SK-N-SH treated with all-trans-retinoic acid at 6 μM for 48 hours (cell line): ENCODE measurements around the gene ACTN1.

Experiments
- ATAC-seq: fragments of 200-7000 bp; cut with Tn5 transposase; 3 replicates; pipeline ENCODE4 v1.9.1; 2020; ENCODE audit warnings: mild to moderate bottlenecking, moderate library complexity
- ARNTL ChIP-seq: fragments of 450-650 bp; formaldehyde crosslinking; IDR thresholded peaks from 2 replicates; pipeline ENCODE4 v1.5.0; 2020; ENCODE audit warnings: low read depth, mild to moderate bottlenecking, moderate library complexity, borderline replicate concordance
- BACH2 ChIP-seq: fragments of 250-450 bp; sonication (Bioruptor Pico); IDR thresholded peaks from 2 replicates; pipeline ENCODE4 v1.9.0; 2021; ENCODE audit warnings: mild to moderate bottlenecking, borderline replicate concordance
- CSDC2 ChIP-seq: fragments of 250-450 bp; sonication (Bioruptor Pico); IDR thresholded peaks from 2 replicates; pipeline ENCODE4 v1.5.0; 2020; ENCODE audit warnings: mild to moderate bottlenecking, moderate library complexity
- ESRRG ChIP-seq: fragments of 250-450 bp; sonication (Bioruptor Pico); IDR thresholded peaks from 2 replicates; pipeline ENCODE4 v1.6.1; 2021; ENCODE audit warnings: mild to moderate bottlenecking
- GLIS3 ChIP-seq: fragments of 250-450 bp; sonication (Bioruptor Pico); IDR thresholded peaks from 2 replicates; pipeline ENCODE4 v1.5.0; 2020; ENCODE audit warnings: mild to moderate bottlenecking, moderate library complexity
- ISL1 ChIP-seq: fragments of 250-450 bp; sonication (Bioruptor Pico); IDR thresholded peaks from 2 replicates; pipeline ENCODE4 v2.1.2; 2022; ENCODE audit warnings: mild to moderate bottlenecking, moderate library complexity
- OSR1 ChIP-seq: fragments of 250-450 bp; sonication (Bioruptor Pico); IDR thresholded peaks from 2 replicates; pipeline ENCODE4 v1.8.0; 2022; ENCODE audit warnings: moderate library complexity, mild to moderate bottlenecking, inconsistent platforms
- POU6F1 ChIP-seq: fragments of 250-450 bp; sonication (Bioruptor Pico); IDR thresholded peaks from 2 replicates; pipeline ENCODE4 v1.8.0; 2021; ENCODE audit warnings: low read depth, mild to moderate bottlenecking, moderate library complexity, borderline replicate concordance
- PPARA ChIP-seq: fragments of 250-450 bp; sonication (Bioruptor Pico); IDR thresholded peaks from 2 replicates; pipeline ENCODE4 v1.5.0; 2020; ENCODE audit warnings: mild to moderate bottlenecking, borderline replicate concordance
- RARB ChIP-seq: fragments of 250-450 bp; sonication (Bioruptor Pico); IDR thresholded peaks from 2 replicates; pipeline ENCODE4 v1.8.0; 2021; ENCODE audit warnings: mild to moderate bottlenecking, moderate library complexity
- SNAI2 ChIP-seq: fragments of 250-450 bp; sonication (Bioruptor Pico); IDR thresholded peaks from 2 replicates; pipeline ENCODE4 v1.5.0; 2020; ENCODE audit warnings: mild to moderate bottlenecking, moderate library complexity
- TCF4 ChIP-seq: fragments of 250-450 bp; sonication (Bioruptor Pico); IDR thresholded peaks from 2 replicates; pipeline ENCODE4 v1.8.0; 2021; ENCODE audit warnings: mild to moderate bottlenecking, moderate library complexity, borderline replicate concordance
- TOX ChIP-seq: fragments of 250-450 bp; sonication (Bioruptor Pico); IDR thresholded peaks from 2 replicates; pipeline ENCODE4 v1.8.0; 2021; ENCODE audit warnings: mild to moderate bottlenecking, moderate library complexity, borderline replicate concordance
- ZC3H10 ChIP-seq: fragments of 250-450 bp; sonication (Bioruptor Pico); IDR thresholded peaks from 2 replicates; pipeline ENCODE4 v1.5.1; 2021; ENCODE audit warnings: mild to moderate bottlenecking, moderate library complexity
- ZFP3 ChIP-seq: fragments of 250-450 bp; sonication (Bioruptor Pico); IDR thresholded peaks from 2 replicates; pipeline ENCODE4 v1.5.0; 2020; ENCODE audit warnings: mild to moderate bottlenecking, moderate library complexity
- ZNF565 ChIP-seq: fragments of 450-650 bp; formaldehyde crosslinking; conservative IDR thresholded peaks from 2 replicates; pipeline ENCODE4 v1.5.0; 2020; ENCODE audit warnings: low read depth, mild to moderate bottlenecking, moderate library complexity
- ZNF70 ChIP-seq: fragments of 450-650 bp; formaldehyde crosslinking; IDR thresholded peaks from 2 replicates; pipeline ENCODE4 v1.5.0; 2020; ENCODE audit warnings: mild to moderate bottlenecking, moderate library complexity
- ZNF8 ChIP-seq: fragments of 450-650 bp; formaldehyde crosslinking; IDR thresholded peaks from 2 replicates; pipeline ENCODE4 v1.5.0; 2020; ENCODE audit warnings: mild to moderate bottlenecking, moderate library complexity
- TF ChIP-seq, protein P1 (sequence below): fragments of 250-450 bp; sonication (Bioruptor Pico); IDR thresholded peaks from 2 replicates; pipeline ENCODE4 v1.8.0; 2020; ENCODE audit warnings: mild to moderate bottlenecking, moderate library complexity, borderline replicate concordance
- TF ChIP-seq, protein P2 (sequence below): fragments of 250-450 bp; sonication (Bioruptor Pico); IDR thresholded peaks from 2 replicates; pipeline ENCODE4 v1.5.1; 2021; ENCODE audit warnings: mild to moderate bottlenecking, moderate library complexity
- TF ChIP-seq, protein P3 (sequence below): fragments of 250-450 bp; sonication (Bioruptor Pico); IDR thresholded peaks from 2 replicates; pipeline ENCODE4 v1.5.1; 2020; ENCODE audit warnings: low read depth, mild to moderate bottlenecking, moderate library complexity
- TF ChIP-seq, protein P4 (sequence below): fragments of 250-450 bp; sonication (Bioruptor Pico); IDR thresholded peaks from 2 replicates; pipeline ENCODE4 v1.5.0; 2020; ENCODE audit warnings: mild to moderate bottlenecking, moderate library complexity

Gene ACTN1

DNA sequence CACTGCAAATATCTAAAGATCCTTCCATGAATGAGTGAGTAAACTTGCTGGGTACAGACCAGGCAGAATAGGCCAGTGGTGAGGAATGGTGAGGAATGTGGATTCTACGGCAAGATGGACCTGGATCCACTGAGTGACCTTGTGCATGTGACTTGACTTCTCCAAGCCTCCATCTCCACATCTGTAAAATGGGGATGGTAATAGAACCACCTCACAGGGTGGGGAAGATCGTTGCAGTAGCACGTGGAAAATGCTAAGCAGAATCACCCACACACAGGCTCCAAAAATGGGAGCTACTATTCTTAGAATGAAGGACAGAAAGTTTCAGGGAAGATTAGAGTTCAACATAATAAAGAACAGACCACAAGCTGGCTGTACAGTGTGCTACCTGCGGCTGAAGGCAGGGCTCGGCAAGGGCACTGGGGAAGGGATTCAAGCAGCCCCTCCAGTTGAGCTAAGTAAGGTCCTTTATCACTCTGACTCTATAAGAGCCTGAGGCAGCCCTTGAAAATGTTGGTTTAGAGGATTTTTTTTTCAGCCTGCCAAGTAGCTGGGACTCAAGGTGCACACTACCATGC, 47.5 kb downstream of the ACTN1 start:
- no peak for ATAC-seq
- TF ChIP-seq RARB (CRISPR knock-in tag) (no peak), ZFP3 (CRISPR knock-in tag) (no peak)
- TF ChIP-seq, protein P1, sequence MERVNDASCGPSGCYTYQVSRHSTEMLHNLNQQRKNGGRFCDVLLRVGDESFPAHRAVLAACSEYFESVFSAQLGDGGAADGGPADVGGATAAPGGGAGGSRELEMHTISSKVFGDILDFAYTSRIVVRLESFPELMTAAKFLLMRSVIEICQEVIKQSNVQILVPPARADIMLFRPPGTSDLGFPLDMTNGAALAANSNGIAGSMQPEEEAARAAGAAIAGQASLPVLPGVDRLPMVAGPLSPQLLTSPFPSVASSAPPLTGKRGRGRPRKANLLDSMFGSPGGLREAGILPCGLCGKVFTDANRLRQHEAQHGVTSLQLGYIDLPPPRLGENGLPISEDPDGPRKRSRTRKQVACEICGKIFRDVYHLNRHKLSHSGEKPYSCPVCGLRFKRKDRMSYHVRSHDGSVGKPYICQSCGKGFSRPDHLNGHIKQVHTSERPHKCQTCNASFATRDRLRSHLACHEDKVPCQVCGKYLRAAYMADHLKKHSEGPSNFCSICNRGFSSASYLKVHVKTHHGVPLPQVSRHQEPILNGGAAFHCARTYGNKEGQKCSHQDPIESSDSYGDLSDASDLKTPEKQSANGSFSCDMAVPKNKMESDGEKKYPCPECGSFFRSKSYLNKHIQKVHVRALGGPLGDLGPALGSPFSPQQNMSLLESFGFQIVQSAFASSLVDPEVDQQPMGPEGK (CRISPR knock-in tag): no peak

GRCh38 chr14:68931063-68931462, 48.0 kb downstream of the ACTN1 start:
- ATAC-seq: no peak
- no peak for TF ChIP-seq ESRRG (CRISPR knock-in tag)
- no peak for TF ChIP-seq CSDC2
- no peak for TF ChIP-seq TOX
- no peak for TF ChIP-seq ZNF8 (CRISPR knock-in tag)
- TF ChIP-seq GLIS3 (CRISPR knock-in tag): no peak
- TF ChIP-seq ZC3H10: no peak
- TF ChIP-seq, protein P2, sequence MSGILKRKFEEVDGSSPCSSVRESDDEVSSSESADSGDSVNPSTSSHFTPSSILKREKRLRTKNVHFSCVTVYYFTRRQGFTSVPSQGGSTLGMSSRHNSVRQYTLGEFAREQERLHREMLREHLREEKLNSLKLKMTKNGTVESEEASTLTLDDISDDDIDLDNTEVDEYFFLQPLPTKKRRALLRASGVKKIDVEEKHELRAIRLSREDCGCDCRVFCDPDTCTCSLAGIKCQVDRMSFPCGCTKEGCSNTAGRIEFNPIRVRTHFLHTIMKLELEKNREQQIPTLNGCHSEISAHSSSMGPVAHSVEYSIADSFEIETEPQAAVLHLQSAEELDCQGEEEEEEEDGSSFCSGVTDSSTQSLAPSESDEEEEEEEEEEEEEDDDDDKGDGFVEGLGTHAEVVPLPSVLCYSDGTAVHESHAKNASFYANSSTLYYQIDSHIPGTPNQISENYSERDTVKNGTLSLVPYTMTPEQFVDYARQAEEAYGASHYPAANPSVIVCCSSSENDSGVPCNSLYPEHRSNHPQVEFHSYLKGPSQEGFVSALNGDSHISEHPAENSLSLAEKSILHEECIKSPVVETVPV (CRISPR knock-in tag): no peak
- TF ChIP-seq SNAI2 (CRISPR knock-in tag): no peak
- TF ChIP-seq, protein P3, sequence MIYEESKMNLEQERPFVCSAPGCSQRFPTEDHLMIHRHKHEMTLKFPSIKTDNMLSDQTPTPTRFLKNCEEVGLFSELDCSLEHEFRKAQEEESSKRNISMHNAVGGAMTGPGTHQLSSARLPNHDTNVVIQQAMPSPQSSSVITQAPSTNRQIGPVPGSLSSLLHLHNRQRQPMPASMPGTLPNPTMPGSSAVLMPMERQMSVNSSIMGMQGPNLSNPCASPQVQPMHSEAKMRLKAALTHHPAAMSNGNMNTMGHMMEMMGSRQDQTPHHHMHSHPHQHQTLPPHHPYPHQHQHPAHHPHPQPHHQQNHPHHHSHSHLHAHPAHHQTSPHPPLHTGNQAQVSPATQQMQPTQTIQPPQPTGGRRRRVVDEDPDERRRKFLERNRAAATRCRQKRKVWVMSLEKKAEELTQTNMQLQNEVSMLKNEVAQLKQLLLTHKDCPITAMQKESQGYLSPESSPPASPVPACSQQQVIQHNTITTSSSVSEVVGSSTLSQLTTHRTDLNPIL (CRISPR knock-in tag): no peak
- no peak for TF ChIP-seq PPARA
- TF ChIP-seq ZNF70: no peak
- TF ChIP-seq, protein P1 (CRISPR knock-in tag): no peak
- TF ChIP-seq, protein P4, sequence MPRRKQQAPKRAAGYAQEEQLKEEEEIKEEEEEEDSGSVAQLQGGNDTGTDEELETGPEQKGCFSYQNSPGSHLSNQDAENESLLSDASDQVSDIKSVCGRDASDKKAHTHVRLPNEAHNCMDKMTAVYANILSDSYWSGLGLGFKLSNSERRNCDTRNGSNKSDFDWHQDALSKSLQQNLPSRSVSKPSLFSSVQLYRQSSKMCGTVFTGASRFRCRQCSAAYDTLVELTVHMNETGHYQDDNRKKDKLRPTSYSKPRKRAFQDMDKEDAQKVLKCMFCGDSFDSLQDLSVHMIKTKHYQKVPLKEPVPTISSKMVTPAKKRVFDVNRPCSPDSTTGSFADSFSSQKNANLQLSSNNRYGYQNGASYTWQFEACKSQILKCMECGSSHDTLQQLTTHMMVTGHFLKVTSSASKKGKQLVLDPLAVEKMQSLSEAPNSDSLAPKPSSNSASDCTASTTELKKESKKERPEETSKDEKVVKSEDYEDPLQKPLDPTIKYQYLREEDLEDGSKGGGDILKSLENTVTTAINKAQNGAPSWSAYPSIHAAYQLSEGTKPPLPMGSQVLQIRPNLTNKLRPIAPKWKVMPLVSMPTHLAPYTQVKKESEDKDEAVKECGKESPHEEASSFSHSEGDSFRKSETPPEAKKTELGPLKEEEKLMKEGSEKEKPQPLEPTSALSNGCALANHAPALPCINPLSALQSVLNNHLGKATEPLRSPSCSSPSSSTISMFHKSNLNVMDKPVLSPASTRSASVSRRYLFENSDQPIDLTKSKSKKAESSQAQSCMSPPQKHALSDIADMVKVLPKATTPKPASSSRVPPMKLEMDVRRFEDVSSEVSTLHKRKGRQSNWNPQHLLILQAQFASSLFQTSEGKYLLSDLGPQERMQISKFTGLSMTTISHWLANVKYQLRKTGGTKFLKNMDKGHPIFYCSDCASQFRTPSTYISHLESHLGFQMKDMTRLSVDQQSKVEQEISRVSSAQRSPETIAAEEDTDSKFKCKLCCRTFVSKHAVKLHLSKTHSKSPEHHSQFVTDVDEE: no peak

DNA sequence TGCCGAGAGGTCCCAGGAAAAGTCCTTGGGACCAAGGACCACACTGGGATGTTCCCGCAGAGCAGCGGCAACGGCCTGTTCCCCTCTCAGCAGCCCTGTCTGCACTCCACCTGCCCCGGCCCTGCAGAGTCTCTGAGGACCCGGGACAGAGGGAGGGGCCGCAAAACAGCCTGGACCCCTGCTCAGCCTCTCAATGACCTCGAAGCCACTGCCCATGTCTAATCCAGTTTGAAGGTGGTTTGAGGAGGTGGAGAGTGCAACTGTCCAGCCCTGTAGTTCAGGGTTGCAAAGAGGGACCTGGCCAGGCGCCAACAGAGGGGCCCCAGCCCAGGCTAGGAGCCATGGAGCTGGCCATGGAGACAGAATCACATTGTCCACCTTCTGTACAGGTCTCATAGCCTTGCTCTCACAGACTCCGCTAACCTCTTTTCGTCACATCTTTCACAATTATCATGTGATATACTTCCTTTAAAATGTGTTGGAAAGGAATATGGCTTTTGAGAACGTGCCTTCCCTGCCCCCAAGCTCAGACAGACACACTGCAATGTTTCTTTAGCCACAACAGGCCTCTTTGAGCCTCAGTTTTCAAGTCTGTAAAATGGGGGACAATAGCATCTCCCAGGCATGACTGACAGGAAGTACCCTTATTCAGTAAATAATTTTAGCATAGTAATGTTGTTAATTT, 49.3 kb downstream of the ACTN1 start:
- ATAC-seq: no peak; the same call in 2 of the 3 replicates
- TF ChIP-seq BACH2 (CRISPR knock-in tag): no peak
- TF ChIP-seq RARB (CRISPR knock-in tag): no peak
- TF ChIP-seq GLIS3 (CRISPR knock-in tag): no peak
- no peak for TF ChIP-seq CSDC2
- TF ChIP-seq OSR1 (CRISPR knock-in tag): no peak

GRCh38 chr14:68928770-68929550, 50.1 kb downstream of the ACTN1 start:
- ATAC-seq: no peak
- no peak for TF ChIP-seq PPARA
- no peak for TF ChIP-seq ZFP3 (CRISPR knock-in tag)
- TF ChIP-seq ARNTL (CRISPR knock-in tag): no peak
- TF ChIP-seq TCF4 (CRISPR knock-in tag): no peak
- TF ChIP-seq, protein P3 (CRISPR knock-in tag): no peak
- no peak for TF ChIP-seq ZC3H10
- no peak for TF ChIP-seq ESRRG (CRISPR knock-in tag)
- no peak for TF ChIP-seq ISL1
- TF ChIP-seq ZNF565 (CRISPR knock-in tag): no peak
- no peak for TF ChIP-seq POU6F1 (CRISPR knock-in tag)
